ENCODE measurements around the gene TMEM253.

TMEM253 gene

DNA sequence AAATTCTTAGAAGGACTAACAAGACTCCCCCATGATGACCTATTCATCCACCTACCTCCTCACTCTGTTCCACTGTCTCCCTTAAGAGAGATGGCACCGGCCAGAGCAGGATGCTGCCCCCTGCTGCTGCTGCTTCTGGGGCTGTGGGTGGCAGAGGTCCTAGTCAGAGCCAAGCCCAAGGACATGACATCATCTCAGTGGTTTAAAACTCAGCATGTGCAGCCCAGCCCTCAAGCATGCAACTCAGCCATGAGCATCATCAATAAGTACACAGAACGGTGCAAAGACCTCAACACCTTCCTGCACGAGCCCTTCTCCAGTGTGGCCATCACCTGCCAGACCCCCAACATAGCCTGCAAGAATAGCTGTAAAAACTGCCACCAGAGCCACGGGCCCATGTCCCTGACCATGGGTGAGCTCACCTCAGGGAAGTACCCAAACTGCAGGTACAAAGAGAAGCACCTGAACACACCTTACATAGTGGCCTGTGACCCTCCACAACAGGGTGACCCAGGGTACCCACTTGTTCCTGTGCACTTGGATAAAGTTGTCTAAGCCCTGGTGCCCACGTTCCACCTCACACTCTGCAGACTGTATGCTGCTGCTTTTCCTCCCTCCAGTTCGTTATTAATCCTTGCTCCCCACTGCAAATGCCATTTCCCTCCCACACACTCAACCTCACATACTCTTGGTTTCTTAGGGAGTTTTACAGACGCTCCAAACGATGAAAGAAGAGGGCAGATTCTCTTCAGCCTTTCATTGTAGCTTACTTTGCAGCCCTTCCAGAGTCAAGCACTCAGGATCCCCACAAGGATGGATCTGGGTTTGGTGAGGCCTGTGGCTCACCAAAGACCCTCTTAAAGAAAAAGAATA lies 42.8 kb upstream of the TMEM253 start, which contains the start of gene RNASE8:
Gene RNASE8, plus strand, starts transcription at position 20 of the 873 bp plus-strand sequence. Its CDS starts 71 bp downstream, at position 91.
- DNase-seq (ENCODE audit: low read depth), result peak; percentile 35
- H3K4me3 ChIP-seq (ENCODE audit: low read depth, low read length), result no peak within 1 kb of the TSS
- TF ChIP-seq, protein P1, sequence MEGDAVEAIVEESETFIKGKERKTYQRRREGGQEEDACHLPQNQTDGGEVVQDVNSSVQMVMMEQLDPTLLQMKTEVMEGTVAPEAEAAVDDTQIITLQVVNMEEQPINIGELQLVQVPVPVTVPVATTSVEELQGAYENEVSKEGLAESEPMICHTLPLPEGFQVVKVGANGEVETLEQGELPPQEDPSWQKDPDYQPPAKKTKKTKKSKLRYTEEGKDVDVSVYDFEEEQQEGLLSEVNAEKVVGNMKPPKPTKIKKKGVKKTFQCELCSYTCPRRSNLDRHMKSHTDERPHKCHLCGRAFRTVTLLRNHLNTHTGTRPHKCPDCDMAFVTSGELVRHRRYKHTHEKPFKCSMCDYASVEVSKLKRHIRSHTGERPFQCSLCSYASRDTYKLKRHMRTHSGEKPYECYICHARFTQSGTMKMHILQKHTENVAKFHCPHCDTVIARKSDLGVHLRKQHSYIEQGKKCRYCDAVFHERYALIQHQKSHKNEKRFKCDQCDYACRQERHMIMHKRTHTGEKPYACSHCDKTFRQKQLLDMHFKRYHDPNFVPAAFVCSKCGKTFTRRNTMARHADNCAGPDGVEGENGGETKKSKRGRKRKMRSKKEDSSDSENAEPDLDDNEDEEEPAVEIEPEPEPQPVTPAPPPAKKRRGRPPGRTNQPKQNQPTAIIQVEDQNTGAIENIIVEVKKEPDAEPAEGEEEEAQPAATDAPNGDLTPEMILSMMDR (conservative IDR thresholded peaks at IDR 0.05; ENCODE audit: low read depth, low read length), result peak; percentile 36

DNA sequence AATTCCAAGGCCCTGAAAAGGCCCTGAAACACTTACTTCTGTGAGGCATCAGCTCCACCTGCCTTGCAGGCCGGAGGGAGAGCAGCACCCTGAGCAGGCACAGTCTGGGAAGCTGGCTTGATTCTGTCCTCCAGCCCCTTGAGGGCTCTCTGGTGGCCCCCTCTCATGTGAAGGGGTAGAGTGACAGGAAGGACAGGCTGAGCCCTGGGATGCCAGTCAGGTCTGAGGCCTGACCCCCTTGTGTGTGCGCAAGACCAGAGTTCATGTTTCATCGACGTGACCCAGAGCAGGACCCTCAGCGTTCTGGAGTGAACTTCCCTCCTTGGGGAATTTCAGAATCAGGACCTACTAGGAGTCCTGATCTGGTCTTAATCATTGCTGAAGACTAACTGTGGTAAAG lies 42.0 kb upstream of the TMEM253 start:
- DNase-seq (ENCODE audit: low read depth), result no peak
- no peak overlapping the region for H3K4me3 ChIP-seq (ENCODE audit: low read depth, low read length)
- TF ChIP-seq, protein P1 (conservative IDR thresholded peaks at IDR 0.05; ENCODE audit: low read depth, low read length), result no peak

DNA sequence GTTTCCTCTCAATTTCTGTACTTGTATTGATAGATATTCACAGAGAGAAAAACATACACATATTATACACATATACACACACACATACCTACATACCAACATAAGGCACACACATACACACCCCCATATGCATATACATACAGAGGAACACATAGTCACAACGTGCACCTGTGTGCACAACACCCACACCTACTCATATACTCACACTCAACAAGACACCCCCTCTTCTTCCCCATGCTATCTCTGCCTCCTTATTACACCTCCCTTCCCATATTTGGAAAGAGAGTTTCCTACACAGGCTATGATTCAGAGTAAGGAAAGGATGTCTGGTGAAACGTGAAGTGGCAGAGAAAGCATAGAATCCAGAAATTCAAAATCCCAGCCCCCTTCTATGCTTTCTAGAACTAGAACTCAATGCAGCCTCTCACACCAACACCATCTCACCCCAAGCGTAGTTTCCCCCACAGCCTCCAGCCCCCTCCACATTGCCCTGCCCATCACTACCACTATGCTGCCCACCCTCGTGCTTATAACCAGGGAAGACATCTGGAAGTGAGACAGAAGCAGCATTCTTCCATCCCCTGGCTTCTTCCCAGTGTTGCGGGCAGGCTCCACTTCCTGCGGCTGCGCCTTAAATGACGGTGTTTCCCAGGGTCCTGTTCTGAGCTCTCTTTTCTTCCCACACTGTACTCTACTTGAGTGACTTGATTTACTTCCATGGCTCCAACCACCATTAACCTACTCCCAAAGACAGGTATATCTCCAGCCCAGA lies 40.8 kb upstream of the TMEM253 start:
- H3K4me3 ChIP-seq (ENCODE audit: low read depth, low read length), result no peak overlapping the region
- TF ChIP-seq, protein P1 (conservative IDR thresholded peaks at IDR 0.05; ENCODE audit: low read depth, low read length), result no peak
- no peak for DNase-seq (ENCODE audit: low read depth)

DNA sequence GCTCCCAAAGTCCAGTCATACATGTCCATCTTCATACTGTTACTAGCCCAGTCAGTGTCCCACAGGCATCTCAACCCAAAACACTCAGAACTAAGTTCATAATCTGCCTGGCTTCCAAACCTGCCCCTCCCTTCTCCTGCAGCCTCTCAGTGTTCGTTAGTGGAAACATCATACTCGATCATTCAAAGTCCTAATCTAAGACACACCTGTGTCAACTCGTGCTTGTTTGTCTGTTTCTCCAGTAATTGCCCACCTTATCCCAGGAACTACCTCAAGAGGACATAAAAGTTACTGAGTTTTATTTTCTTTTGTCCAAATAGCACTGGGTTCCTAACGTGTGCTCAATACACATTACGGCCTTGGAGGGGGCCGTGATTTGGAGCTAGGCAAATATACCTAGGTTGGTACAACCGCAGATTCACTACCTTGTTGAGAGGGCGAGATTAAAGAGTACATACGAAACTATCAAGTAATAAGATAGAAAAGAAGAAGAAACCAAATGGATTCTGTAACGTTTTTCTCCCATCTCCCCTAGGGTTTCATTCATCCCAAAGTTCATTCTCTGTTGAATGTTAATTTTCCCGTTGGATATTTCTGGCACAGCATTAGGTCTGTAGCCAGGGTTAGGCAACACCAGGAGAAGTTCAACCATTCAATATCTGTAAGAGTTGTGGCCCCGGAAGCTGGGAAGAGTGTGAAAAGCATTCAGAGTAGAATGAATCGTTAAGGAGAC lies 40.1 kb upstream of the TMEM253 start:
- TF ChIP-seq, protein P1 (conservative IDR thresholded peaks at IDR 0.05; ENCODE audit: low read depth, low read length), result no peak
- DNase-seq (ENCODE audit: low read depth), result no peak
- H3K4me3 ChIP-seq (ENCODE audit: low read depth, low read length), result no peak overlapping the region

DNA sequence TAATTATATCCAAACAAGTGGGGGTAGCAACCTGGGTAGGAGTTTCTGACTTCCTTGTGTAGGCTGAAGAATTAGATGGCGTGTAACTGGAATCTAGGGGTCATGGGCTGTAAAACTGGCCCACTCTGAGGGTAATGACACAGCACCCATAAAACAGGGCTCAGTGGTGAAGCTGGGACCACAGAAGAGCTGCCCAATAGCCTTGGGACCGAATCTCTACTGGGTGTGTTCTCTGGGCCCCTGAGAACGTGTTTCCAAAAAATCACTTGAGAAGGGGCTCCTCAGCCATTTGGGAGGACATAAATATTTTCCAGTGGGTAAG lies 39.6 kb upstream of the TMEM253 start:
- TF ChIP-seq, protein P1 (conservative IDR thresholded peaks at IDR 0.05; ENCODE audit: low read depth, low read length), result no peak
- H3K4me3 ChIP-seq (ENCODE audit: low read depth, low read length), result no peak overlapping the region
- no peak for DNase-seq (ENCODE audit: low read depth)

DNA sequence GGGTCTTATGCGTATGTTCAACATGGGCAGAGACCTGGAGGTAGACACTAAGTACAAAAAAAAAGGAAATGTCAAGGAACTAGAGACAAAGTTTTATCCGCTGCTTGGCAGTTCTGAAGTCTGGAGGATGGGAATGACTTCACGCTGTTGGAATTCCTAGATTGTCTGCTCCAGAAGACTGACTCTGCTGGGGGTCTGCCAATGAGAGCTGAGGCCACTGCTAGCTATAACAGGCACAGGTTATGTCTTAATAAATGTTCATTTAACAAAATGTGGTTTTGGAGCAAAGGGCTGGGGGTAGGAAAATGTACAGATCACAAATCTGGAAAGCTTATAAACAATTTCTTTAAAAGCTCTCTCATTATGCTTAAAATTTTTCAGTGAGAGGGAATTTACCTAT lies 37.4 kb upstream of the TMEM253 start:
- no peak overlapping the region for H3K4me3 ChIP-seq (ENCODE audit: low read depth, low read length)
- TF ChIP-seq, protein P1 (conservative IDR thresholded peaks at IDR 0.05; ENCODE audit: low read depth, low read length), result no peak
- peak; percentile 93 for DNase-seq (ENCODE audit: low read depth)

Data from choroid plexus epithelial cell (primary cell).